Stimulated activated CD8-positive, alpha-beta memory T cell treated with anti-CD3 and anti-CD28 coated beads, Interleukin-12 subunit alpha, Interleukin-12 subunit beta, amount 100 ng/mL, for 24 hours (primary cell): ENCODE measurements around the gene CASK.

ENCODE experiments used
- DNase-seq: peaks from one replicate; pipeline ENCODE4 v3.0.0-alpha.2; 2020; ENCODE audit errors: extremely low read depth

Gene CASK

GRCh38 chrX:41923211-41923977, at the start of gene CASK:
CASK (minus strand) TSS chrX:41923554; CDS start chrX:41922988, 566 bp downstream.
- peak; percentile 74 for DNase-seq

DNA sequence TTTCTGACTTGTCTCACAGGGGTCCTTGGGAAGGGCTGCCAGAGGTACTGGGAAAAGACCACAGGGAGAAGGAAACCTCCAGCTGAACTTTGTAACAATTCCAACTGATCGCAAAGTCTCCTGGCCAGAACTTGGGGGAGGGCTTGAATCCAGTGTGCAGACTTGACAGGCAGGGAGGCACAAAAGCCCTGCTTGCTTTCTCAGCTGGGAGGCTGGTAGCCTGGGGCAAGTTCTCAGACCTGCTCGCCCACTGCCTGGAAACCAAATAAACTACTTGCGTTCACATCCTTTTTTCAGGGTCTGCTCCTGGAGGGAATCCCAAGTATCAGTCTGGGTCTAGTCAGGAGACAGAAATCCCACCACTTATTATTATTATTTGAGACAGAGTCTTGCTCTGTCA, 48.0 kb upstream of the CASK start:
- no peak for DNase-seq

DNA sequence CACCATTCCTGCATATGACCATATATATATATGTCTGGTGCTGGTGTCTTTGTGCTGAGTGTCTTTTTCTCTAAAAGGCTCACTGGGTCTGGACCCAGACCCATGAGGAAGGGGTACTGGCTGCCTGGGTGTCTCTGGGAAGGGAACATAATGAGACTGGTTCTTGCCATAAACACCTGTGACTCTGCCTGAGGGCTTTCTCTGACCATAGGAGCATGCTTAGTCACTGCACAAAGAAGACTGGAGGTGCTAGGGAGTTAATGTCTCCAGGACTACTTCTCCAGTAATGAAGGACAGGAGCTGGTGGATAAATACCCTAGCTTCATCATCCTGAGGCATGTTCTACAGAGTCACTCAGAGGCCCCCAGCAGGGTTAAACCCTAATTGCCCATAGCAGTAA, 47.1 kb upstream of the CASK start:
- no peak for DNase-seq

DNA sequence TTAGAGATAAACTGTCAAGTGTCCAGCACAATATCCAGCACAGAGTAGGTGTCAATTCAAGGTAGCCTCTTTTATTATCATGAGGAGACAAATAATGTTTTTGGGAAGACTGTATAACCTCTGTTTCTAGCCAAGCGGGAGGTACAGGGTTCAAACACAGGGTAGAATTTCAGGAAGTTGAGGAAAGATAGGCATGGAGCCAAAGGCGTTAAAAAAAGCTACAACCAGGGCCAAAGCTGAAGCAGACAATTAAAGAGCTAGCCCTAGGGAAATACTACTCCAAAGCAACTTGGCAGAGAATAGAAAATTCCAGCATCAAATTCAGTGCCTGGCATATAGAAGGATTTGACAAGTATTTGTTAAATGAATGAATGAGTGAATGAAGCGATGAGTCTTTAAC, 40.0 kb upstream of the CASK start:
- DNase-seq = no peak

DNA sequence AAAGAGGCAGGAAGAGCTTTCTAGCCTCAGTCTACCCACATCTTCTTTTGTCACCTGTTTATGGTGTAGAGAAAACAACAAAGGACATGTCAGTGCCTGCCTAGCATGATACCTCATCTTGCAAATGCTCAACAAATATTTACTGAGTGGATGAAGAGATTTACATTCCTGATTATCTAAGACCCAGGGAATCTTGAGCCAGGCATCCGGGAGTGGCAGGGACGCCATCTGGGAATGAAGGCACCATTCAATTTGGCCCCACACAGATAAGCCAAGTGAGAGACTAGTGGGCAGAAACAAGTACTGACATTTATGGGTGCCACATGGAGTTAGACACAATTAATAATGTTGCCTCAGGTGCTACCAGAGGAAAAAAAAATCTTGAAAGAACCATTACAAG, 36.8 kb upstream of the CASK start:
- DNase-seq = no peak

DNA sequence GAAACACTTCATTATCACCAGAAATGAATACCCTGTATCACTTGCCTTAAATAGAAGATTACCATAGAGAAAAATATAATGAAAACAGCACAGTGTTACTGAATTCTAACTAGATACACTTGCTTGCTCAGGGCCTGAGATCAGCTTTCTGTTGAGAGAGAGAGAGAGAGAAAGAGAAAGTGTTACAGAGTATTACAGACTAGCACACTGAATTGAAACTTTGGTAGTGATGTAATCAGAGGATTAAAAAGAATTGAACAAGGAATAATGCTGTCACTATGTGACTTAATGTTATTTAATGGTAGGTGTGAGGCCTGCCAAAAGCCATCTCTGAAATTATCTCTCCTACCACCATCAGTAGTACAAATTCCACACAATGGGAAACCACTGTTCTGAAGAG, 35.5 kb upstream of the CASK start:
- DNase-seq = no peak

- DNase-seq = no peak
Measured at GRCh38 chrX:41956027-41956426, 32.7 kb upstream of the CASK start.

DNA sequence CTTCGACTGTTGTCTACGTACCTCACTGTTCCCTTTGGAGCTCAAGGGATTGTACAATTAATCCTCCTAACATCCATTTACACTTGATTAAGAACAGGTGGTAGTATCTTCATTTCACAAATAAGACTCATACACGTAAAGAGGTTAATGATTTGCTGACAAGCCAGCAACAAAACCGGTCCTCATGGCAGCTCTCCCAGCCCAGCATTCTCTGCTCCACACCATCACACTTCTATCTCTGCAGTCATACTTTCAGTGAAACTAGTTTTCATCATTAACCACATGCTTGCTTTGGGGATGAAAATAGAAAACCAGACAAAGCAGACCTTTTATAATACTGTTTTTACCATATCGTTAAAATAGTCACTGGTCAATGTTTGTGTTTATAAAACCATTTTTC, 28.7 kb upstream of the CASK start:
- DNase-seq = no peak

DNA sequence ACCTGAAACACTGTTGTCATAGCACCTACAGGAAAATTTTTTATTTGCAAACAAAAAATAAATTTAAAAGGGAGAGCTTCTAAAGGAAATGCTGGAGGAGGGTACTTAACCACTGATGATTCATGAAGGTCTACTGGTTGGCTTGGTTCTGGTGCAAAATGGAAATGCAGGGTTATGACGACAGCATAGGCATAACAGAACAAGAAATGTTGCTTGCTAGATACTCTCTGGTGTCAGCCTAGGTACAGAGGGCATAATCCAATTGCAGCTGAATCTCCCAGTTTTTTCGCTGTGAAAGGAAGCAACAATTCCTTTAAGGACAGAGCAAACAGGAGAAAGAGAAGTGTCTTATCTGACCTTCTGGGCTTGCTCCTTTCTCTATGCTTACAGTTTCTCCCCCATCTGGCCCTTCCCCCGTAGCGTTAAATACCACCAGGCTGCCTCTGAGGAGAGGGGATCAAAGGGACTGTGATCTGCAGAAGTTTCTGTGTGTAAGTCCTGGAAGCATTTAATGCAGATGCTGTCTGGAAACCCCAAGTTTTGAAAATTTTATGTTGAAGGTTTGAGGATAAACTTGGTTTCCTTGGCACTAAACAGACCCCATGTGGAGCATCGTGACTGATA, 23.7 kb upstream of the CASK start:
- no peak for DNase-seq

- no peak for DNase-seq
Measured at GRCh38 chrX:41946235-41946634, 22.9 kb upstream of the CASK start.

DNA sequence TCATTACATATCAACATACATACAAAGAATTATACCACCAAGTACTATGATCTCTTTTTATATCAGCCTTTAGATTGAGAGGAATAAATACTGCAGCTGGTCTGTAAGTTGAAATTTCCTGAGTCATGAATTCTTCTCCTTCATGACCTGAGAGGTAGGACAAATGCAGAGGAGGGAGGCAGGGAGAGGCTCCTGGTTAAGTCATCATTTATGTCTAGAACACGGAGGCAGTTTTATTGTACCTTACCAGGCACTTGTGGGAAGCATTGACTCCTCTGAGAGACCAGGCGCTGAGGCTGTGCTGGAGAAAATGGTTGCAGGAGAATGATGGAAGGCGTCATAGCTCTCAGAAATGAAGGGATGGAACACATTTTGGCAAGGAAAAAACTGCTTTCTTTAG, 12.5 kb upstream of the CASK start:
- no peak for DNase-seq

DNA sequence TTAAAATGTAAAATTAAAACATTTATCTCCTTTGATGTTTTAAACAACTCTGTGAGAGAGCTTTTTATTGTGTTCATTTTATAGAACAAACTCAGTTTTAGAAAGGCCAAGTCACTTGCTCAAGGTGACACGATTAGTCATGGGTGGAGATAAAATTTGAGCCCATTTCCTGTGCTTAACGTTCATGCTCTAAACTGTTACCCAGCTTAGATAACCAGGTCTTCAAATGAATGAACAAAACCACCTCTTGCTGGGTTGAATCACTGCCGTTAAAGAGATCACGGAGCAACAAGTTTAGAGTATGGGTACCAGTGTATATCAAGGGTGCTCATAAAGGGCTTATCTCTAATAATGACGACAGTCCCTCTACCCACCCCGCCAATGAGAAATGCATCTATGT, 10.2 kb upstream of the CASK start:
- no peak for DNase-seq

- DNase-seq = no peak
Measured at GRCh38 chrX:41932885-41933284, 9.5 kb upstream of the CASK start.

- no peak for DNase-seq
Measured at GRCh38 chrX:41931591-41931990, 8.2 kb upstream of the CASK start.

- DNase-seq = no peak
Measured at GRCh38 chrX:41923978-41924683, 777 bp upstream of the CASK start.

GRCh38 chrX:41922431-41923151, 763 bp downstream of the CASK start:
- no peak for DNase-seq

DNA sequence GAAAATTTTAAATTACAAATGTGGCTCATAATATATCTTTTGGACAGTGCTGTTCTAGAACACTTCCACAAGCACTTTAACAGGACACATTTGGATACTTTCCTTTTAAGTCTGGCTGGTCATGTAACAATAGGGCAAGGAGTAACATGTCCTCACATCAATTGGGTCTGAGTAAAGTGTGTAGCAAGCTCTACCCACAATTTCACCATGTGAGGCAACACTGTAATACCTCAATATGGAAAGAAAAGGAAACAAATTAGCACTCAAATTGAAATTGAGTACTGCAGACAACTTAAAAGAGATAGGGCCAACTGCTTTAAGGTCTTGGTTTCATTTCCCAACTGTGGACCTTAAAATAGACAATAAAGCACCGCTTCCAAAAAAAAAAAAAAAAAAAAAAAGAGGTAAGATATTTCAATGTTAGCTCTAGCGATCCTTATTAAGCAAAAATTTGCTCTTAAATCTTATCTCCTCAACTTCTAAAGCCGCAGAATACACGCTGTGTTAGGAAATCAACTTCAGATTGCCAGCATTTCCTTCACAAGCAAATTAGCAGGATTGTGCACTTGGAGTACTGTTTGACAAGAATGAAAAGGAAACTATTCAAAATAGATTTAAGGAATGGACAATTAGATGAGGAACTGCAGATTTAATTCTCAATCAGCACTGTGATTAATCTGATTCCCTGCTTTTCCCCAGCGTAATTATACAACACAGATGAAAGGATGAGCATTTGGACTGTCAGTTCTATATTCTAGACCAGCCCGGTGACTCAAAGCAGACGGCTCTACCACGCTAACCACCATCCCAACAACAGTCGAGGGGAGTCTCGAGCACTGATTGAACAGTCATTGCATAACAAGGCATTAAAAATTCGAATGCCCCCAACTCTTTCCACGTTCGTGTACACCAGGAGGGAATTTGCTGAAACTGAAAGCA, 1.6 kb downstream of the CASK start:
- no peak for DNase-seq

- no peak for DNase-seq
Measured at GRCh38 chrX:41919870-41920269, 3.5 kb downstream of the CASK start.

GRCh38 chrX:41917517-41917916, 5.8 kb downstream of the CASK start:
- DNase-seq = no peak

- DNase-seq = no peak
Measured at GRCh38 chrX:41913476-41913875, 9.9 kb downstream of the CASK start.

DNA sequence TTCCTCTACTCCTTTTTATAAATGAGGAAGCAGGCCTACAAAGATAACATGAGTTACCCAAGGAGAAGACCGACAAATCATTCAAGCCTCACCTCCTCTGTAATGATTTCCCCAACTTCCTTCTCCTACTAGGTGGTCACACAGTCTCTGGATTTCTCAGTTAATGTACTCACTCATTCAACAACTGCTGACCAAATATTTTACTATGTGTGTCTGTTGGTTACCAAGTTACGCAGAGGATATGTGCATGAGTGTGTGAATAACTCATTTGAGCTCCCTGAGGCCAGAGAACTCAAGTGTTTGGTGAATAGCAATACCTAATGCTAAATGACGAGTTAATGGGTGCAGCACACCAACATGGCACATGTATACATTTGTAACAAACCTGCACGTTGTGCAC, 10.4 kb downstream of the CASK start:
- no peak for DNase-seq
